CD14-positive monocyte (primary cell): ENCODE data around the gene PRR23E. TPM values are rescaled to one million over a fixed set of nuclear protein-coding genes. Genes with fewer than 3 reads are reported as not detected.

Experiments used
- DNase-seq, 3 donors: peaks; one replicate each; pipeline ENCODE4 v3.0.0-alpha.2; 2011 to 2022
- H2AFZ ChIP-seq: 2 replicates; pipeline ENCODE4 v1.6.0; 2012; ENCODE audit warnings: mild to moderate bottlenecking, low read depth, low read length, inconsistent platforms; ENCODE audit not compliant: insufficient read depth, poor library complexity, severe bottlenecking
- H3K27ac ChIP-seq, 2 donors: 1 replicate in 1 of 2; 2 replicates in 1 of 2; pipeline ENCODE4 v1.5.1; 2012 to 2013; ENCODE audit warnings: low read length in 2 of 2, control low read depth in 1 of 2, inconsistent platforms in 1 of 2, low read depth in 1 of 2, mild to moderate bottlenecking in 1 of 2
- H3K27me3 ChIP-seq, 2 donors: one replicate each; pipeline versions ENCODE4 v1.6.0 to v1.6.1; 2011 to 2013; ENCODE audit warnings: low read length in 2 of 2; ENCODE audit not compliant: control insufficient read depth in 2 of 2, insufficient read depth in 2 of 2
- H3K36me3 ChIP-seq, 2 donors: replicated peaks in 1 of 2; 1 replicate in 1 of 2; 2 replicates in 1 of 2; pipeline versions ENCODE4 v1.5.1 to v1.6.1; 2012 to 2013; ENCODE audit warnings: low read length in 2 of 2, control low read depth in 1 of 2, inconsistent platforms in 1 of 2, mild to moderate bottlenecking in 1 of 2; ENCODE audit not compliant: insufficient read depth in 2 of 2, control insufficient read depth in 1 of 2
- H3K4me1 ChIP-seq, 2 donors: 1 replicate in 1 of 2; 2 replicates in 1 of 2; pipeline versions ENCODE4 v1.5.1 to v1.6.1; 2012 to 2013; ENCODE audit warnings: low read length in 2 of 2, control low read depth in 1 of 2, inconsistent platforms in 1 of 2, mild to moderate bottlenecking in 1 of 2, moderate library complexity in 1 of 2; ENCODE audit not compliant: insufficient read depth in 2 of 2, control insufficient read depth in 1 of 2
- H3K4me2 ChIP-seq: replicated peaks from 2 replicates; pipeline ENCODE3; 2012; ENCODE audit warnings: low read length, moderate library complexity, mild to moderate bottlenecking; ENCODE audit not compliant: poor library complexity, severe bottlenecking; ENCODE audit errors: extremely low read depth
- H3K4me3 ChIP-seq, 3 experiments: fragments of 200-600 bp in 1 of 3; sonication (generic) in 1 of 3; replicated peaks in 1 of 3; 1 replicate in 2 of 3; 2 replicates in 1 of 3; pipeline ENCODE4 v1.5.1; 2011 to 2013; ENCODE audit warnings: low read length in 3 of 3, mild to moderate bottlenecking in 3 of 3, control low read depth in 2 of 3, low read depth in 2 of 3, inconsistent platforms in 1 of 3, moderate library complexity in 1 of 3
- H3K79me2 ChIP-seq: 2 replicates; pipeline ENCODE4 v1.6.0; 2012; ENCODE audit warnings: mild to moderate bottlenecking, control low read depth, inconsistent platforms, low read length, moderate library complexity; ENCODE audit not compliant: insufficient read depth
- H3K9ac ChIP-seq: 2 replicates; pipeline ENCODE4 v1.6.0; 2017; ENCODE audit warnings: low read length, mild to moderate bottlenecking; ENCODE audit not compliant: insufficient read depth, poor library complexity, severe bottlenecking
- H3K9me3 ChIP-seq, 2 donors: replicated peaks in 1 of 2; 1 replicate in 1 of 2; 2 replicates in 1 of 2; pipeline versions ENCODE4 v1.5.1 to v1.6.1; 2012 to 2013; ENCODE audit warnings: low read length in 2 of 2, control low read depth in 1 of 2; ENCODE audit not compliant: control insufficient read depth in 1 of 2, insufficient read depth in 1 of 2
- H4K20me1 ChIP-seq: 2 replicates; pipeline ENCODE4 v1.6.0; 2012; ENCODE audit warnings: mild to moderate bottlenecking, low read length, control low read depth, moderate library complexity; ENCODE audit not compliant: insufficient read depth
- H3K27ac Mint-ChIP-seq, 7 donors: one replicate each; pipeline ENCODE4 v1.8.0; 2020; ENCODE audit warnings: mild to moderate bottlenecking in 7 of 7, mixed read lengths in 7 of 7, moderate library complexity in 6 of 7, inconsistent platforms in 2 of 7
- H3K27me3 Mint-ChIP-seq, 3 donors: one replicate each; pipeline ENCODE4 v1.8.0; 2021 to 2022; ENCODE audit warnings: low read depth in 3 of 3, mild to moderate bottlenecking in 3 of 3, mixed read lengths in 3 of 3, moderate library complexity in 3 of 3, inconsistent platforms in 1 of 3
- H3K36me3 Mint-ChIP-seq, 2 donors: one replicate each; pipeline ENCODE4 v1.8.0; 2020; ENCODE audit warnings: mixed read lengths in 2 of 2, inconsistent platforms in 1 of 2, mild to moderate bottlenecking in 1 of 2
- H3K4me1 Mint-ChIP-seq: one replicate; pipeline ENCODE4 v1.8.0; 2020; ENCODE audit warnings: mild to moderate bottlenecking, mixed read lengths
- H3K4me3 Mint-ChIP-seq, 2 donors: one replicate each; pipeline ENCODE4 v1.8.0; 2020; ENCODE audit warnings: mild to moderate bottlenecking in 2 of 2, mixed read lengths in 2 of 2, moderate library complexity in 1 of 2
- H3K9me3 Mint-ChIP-seq, 7 donors: one replicate each; pipeline ENCODE4 v1.8.0; 2020 to 2022; ENCODE audit warnings: mixed read lengths in 7 of 7, mild to moderate bottlenecking in 6 of 7, moderate library complexity in 6 of 7, inconsistent platforms in 2 of 7
- CTCF ChIP-seq: fragments of 200-600 bp; IDR thresholded peaks from one replicate; pipeline ENCODE4 v1.8.0; 2022; ENCODE audit warnings: antibody characterized with exemption, mild to moderate bottlenecking
- WGBS: methylation state at CpG from one replicate; pipeline ENCODE4 v1.1.5; 2013; ENCODE audit warnings: missing lambda C conversion rate; ENCODE audit not compliant: insufficient coverage; 5-methylcytosine and 5-hydroxymethylcytosine counted together
- intact Hi-C, 2 donors: fragments of 100-400 bp; cut with micrococcal nuclease; formaldehyde crosslinking; loops; one replicate each; pipeline versions ENCODE4 v1.15.0 to v1.15.1; 2023
- polyA plus RNA-seq, 3 donors: library from polyadenylated mRNA; depleted of rRNA in 1 of 3; unstranded in 2 of 3; stranded (reverse) in 1 of 3; fragments of 300-500 nt in 2 of 3; fragments of >200 nt in 1 of 3; fragmentation: Illumina TruSeq in 2 of 3; gene quantifications; 1 replicate in 2 of 3; 2 replicates in 1 of 3; pipeline ENCODE4 v1.2.3, GENCODE V29; 2012 to 2021

Gene PRR23E
- polyA plus RNA-seq, 3 donors = not detected

- no peak overlapping the region for H3K4me3 Mint-ChIP-seq
- intact Hi-C loops = no loop called here
- H3K9me3 ChIP-seq = no peaks in the 10 kb centered on the region
- H3K4me3 ChIP-seq = no peak overlapping the region
- peaks cover 1 to 6% (median 6%) of the 10 kb centered on the region in 3 donors for H3K27me3 Mint-ChIP-seq
- H3K27ac ChIP-seq = no peak overlapping the region
- WGBS = 94% methylated on average over 3 of the region's 4 CpGs
- DNase-seq = no peak
- H3K27ac Mint-ChIP-seq = no peak overlapping the region
- no peaks in the 10 kb centered on the region for H4K20me1 ChIP-seq
- H3K4me1 Mint-ChIP-seq = no peaks in the 10 kb centered on the region
- H3K9me3 Mint-ChIP-seq = peaks cover 2 to 20% (median 6%) of the 10 kb centered on the region in 7 donors
- H3K9ac ChIP-seq = no peak overlapping the region
- no peaks in the 10 kb centered on the region for H3K4me1 ChIP-seq
- H2AFZ ChIP-seq = no peak overlapping the region
- H3K79me2 ChIP-seq = no peaks in the 10 kb centered on the region
- TF ChIP-seq CTCF = no peak
- H3K27me3 ChIP-seq = no peaks in the 10 kb centered on the region
- H3K36me3 Mint-ChIP-seq = no peaks in the 10 kb centered on the region
- no peak overlapping the region for H3K4me2 ChIP-seq
- no peaks in the 10 kb centered on the region for H3K36me3 ChIP-seq
These were observed 6.8 kb upstream of the PRR23E start for GRCh38 chr3:127185962-127186674.

GRCh38 chr3:127187316-127187715 lies 5.6 kb upstream of the PRR23E start:
- peaks cover 1 to 6% (median 6%) of the 10 kb centered on the region in 3 donors for H3K27me3 Mint-ChIP-seq
- no peaks in the 10 kb centered on the region for H3K36me3 Mint-ChIP-seq
- no peak for DNase-seq
- H3K4me1 ChIP-seq = no peaks in the 10 kb centered on the region
- peaks cover 0 to 9% of the 10 kb centered on the region in 2 donors for H3K9me3 ChIP-seq
- no peaks in the 10 kb centered on the region for H3K79me2 ChIP-seq
- no peak for TF ChIP-seq CTCF
- no peak overlapping the region for H3K4me3 ChIP-seq
- no peak overlapping the region for H3K27ac Mint-ChIP-seq
- no peak overlapping the region for H3K4me3 Mint-ChIP-seq
- no peaks in the 10 kb centered on the region for H4K20me1 ChIP-seq
- intact Hi-C loops = no loop called here
- no peaks in the 10 kb centered on the region for H3K4me1 Mint-ChIP-seq
- no peaks in the 10 kb centered on the region for H3K27me3 ChIP-seq
- no peak overlapping the region for H3K9ac ChIP-seq
- H3K36me3 ChIP-seq = no peaks in the 10 kb centered on the region
- no peak overlapping the region for H2AFZ ChIP-seq
- no CpG with 5 or more reads among the region's 1 CpG for WGBS
- H3K27ac ChIP-seq = no peak overlapping the region
- H3K4me2 ChIP-seq = no peak overlapping the region
- peaks cover 6 to 26% (median 10%) of the 10 kb centered on the region in 7 donors for H3K9me3 Mint-ChIP-seq
